Measurements from ENCODE around the gene UNC50.

GRCh38 chr2:98643496-98644100 lies 35.2 kb downstream of the UNC50 start:
- no peak for TF ChIP-seq POLR2A (IDR thresholded peaks at IDR 0.05)
- TF ChIP-seq CTCF (IDR thresholded peaks at IDR 0.05): no peak
